NCI-H146 (cell line): ENCODE measurements around the gene CREBZF.
"Not testable (repeated sequence)": the region's sequence is repeated elsewhere in the genome, so short reads cannot be mapped to it uniquely, and the experiment has no call there.

ENCODE experiments used
- DNase-seq: peaks from one replicate; lab custom pipeline; 2025; lab: John Stamatoyannopoulos, UW

CREBZF gene

GRCh38 chr11:85626496-85626895 is 38.4 kb downstream of the CREBZF start:
- no peak for DNase-seq

- no peak for DNase-seq
Observed at GRCh38 chr11:85620256-85620655, 44.7 kb downstream of the CREBZF start.

- no peak for DNase-seq
Observed at GRCh38 chr11:85619499-85619898, 45.4 kb downstream of the CREBZF start.

DNA sequence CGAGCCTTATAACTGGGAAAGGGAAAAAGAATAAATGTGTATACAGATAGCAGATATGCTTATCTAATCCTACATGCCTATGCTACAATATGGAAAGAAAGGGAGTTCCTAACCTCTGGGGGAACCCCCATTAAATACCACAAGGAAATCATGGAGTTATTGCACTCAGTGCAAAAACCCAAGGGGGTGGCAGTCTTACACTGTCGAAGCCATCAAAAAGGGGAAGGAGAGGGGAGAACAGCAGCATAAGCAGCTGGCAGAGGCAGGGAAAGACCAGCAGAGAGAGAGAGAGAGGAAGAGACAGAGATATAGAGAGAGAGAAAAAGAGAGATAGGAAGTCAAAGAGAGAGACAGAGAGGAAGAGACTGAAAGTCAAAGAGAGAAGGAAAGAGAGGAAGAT is 53.3 kb downstream of the CREBZF start:
- not testable (repeated sequence) for DNase-seq
